ENCODE measurements around the gene LHFPL2. TPM values are rescaled to one million over a fixed set of nuclear protein-coding genes. Genes with fewer than 3 reads are reported as not detected.
A peak's percentile ranks its signal among the peaks of the same experiment; 100 is the strongest.

Gene LHFPL2
- total RNA-seq, 2 donors from 2014 or later = 13.7 to 40.4 TPM

DNA sequence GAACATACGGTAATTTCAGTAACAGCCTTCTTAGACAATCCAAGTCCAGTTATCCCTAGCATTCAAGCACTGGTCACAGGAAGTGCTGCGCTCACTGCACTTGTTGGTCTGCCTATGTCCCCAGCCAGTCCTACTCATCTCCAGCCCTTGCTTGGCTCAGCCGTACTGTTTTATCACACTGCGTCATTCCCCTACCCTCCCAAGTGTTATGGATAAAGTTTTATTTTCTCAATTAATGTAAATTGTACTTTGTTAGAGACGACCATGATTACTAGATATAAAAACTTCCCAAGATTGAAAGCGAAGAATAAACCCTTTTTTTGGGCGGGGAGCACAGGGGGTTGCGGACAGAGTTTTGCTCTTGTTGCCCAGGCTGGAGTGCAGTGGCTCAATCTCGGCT, 49.6 kb downstream of the LHFPL2 start:
- Histone ChIP-seq H3K9me3 (no peaks in the 10 kb centered on the region), H3K4me3 (no peak overlapping the region)
- 94% methylated on average over 9 of the region's 9 CpGs for WGBS

DNA sequence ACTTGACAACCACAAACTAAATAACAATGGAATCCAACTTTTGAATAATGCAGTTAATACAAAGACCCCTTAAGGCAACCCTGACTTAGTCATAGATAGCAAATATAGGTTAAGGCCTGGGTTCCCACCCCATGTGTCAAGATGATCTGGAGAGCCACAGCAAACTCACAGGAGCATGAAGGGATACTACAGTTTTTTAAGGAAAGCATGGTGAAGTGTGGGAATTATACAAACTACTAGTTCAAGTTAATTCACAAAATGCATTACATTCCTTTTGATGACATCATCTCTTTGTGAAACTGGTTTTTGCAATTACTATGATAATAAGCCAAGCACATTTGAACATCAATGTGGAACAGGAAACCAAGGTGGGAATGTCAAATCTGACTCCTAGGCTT, 50.6 kb downstream of the LHFPL2 start:
- intact Hi-C loops (cut with DNase I) = no loop called here

More for the DNA sequence above, 49.6 kb downstream of the LHFPL2 start:
- H3K27me3 ChIP-seq (replicated peaks; ENCODE audit: insufficient read depth) = no peaks in the 10 kb centered on the region
- no peak for DNase-seq (ENCODE audit: low spot score)
- H3K27ac ChIP-seq = no peak overlapping the region
- TF ChIP-seq POLR2AphosphoS5 (IDR thresholded peaks at IDR 0.05) (no peak), POLR2A (IDR thresholded peaks at IDR 0.05) (no peak)
- TF ChIP-seq, protein P1, sequence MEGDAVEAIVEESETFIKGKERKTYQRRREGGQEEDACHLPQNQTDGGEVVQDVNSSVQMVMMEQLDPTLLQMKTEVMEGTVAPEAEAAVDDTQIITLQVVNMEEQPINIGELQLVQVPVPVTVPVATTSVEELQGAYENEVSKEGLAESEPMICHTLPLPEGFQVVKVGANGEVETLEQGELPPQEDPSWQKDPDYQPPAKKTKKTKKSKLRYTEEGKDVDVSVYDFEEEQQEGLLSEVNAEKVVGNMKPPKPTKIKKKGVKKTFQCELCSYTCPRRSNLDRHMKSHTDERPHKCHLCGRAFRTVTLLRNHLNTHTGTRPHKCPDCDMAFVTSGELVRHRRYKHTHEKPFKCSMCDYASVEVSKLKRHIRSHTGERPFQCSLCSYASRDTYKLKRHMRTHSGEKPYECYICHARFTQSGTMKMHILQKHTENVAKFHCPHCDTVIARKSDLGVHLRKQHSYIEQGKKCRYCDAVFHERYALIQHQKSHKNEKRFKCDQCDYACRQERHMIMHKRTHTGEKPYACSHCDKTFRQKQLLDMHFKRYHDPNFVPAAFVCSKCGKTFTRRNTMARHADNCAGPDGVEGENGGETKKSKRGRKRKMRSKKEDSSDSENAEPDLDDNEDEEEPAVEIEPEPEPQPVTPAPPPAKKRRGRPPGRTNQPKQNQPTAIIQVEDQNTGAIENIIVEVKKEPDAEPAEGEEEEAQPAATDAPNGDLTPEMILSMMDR (IDR thresholded peaks at IDR 0.05) = no peak
- H3K36me3 ChIP-seq = no peaks in the 10 kb centered on the region
- intact Hi-C loops (cut with DNase I) = no loop called here
- H3K4me1 ChIP-seq (replicated peaks) = no peaks in the 10 kb centered on the region

DNA sequence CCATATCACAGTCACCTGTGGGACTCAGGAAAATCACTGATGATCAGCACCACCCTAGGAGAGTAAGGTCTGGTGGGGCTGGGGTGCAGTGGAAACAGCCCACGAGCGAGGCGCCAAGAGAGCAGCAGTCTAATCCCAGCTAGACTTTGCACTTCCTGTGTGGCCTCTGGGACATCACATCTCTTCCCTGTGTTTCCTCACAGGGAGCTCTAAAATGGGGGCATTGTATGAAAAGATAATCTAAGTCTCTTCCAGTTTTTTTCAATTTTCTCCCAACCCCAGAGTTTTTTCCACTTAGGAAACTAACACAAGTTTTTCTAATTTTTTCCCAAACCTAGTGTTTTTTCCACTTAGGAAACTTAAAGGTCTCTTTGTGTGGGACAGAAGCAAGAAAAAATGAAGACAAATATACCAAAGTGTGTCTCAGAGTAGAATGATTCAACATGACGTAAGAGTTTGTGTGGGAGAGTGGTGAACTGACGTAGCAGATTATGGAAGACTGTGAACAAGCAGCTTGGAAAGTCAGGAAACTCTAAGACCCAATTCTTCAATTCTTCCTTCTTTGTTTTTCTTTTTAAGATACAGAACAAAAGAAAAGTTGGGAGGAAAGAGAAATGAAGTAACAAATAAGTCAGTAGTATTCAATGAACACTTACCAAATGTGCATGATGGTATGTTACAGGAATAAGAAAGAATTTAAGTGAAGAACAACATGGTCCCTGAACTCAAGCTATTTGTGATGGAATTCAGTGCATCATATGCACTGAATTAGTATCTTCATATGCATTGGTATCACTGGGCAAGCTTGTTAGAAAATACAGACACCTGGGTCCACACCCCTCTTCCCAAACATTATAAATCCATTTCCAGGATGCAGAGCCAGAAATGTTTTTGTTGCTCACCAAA, 51.3 kb downstream of the LHFPL2 start:
- TF ChIP-seq, protein P1 (IDR thresholded peaks at IDR 0.05) = no peak
- no peak for TF ChIP-seq POLR2A (IDR thresholded peaks at IDR 0.05)
- no peaks in the 10 kb centered on the region for H3K4me1 ChIP-seq (replicated peaks)
- H3K27me3 ChIP-seq (replicated peaks; ENCODE audit: insufficient read depth) = no peaks in the 10 kb centered on the region
- DNase-seq (ENCODE audit: low spot score) = no peak
- H3K36me3 ChIP-seq = no peaks in the 10 kb centered on the region
- WGBS = 83% methylated on average over 5 of the region's 5 CpGs
- H3K9me3 ChIP-seq = no peaks in the 10 kb centered on the region
- no peak overlapping the region for H3K4me3 ChIP-seq
- intact Hi-C loops (cut with DNase I) = no loop called here
- H3K27ac ChIP-seq = no peak overlapping the region

More for the DNA sequence above, 50.6 kb downstream of the LHFPL2 start:
- Histone ChIP-seq H3K27ac (no peak overlapping the region), H3K4me3 (no peak overlapping the region), H3K27me3 (replicated peaks; ENCODE audit: insufficient read depth) (no peaks in the 10 kb centered on the region), H3K9me3 (no peaks in the 10 kb centered on the region), H3K36me3 (no peaks in the 10 kb centered on the region), H3K4me1 (replicated peaks) (no peaks in the 10 kb centered on the region)
- TF ChIP-seq POLR2AphosphoS5 (IDR thresholded peaks at IDR 0.05) (no peak), POLR2A (IDR thresholded peaks at IDR 0.05) (no peak)
- TF ChIP-seq, protein P1 (IDR thresholded peaks at IDR 0.05) = no peak
- DNase-seq (ENCODE audit: low spot score) = no peak

DNA sequence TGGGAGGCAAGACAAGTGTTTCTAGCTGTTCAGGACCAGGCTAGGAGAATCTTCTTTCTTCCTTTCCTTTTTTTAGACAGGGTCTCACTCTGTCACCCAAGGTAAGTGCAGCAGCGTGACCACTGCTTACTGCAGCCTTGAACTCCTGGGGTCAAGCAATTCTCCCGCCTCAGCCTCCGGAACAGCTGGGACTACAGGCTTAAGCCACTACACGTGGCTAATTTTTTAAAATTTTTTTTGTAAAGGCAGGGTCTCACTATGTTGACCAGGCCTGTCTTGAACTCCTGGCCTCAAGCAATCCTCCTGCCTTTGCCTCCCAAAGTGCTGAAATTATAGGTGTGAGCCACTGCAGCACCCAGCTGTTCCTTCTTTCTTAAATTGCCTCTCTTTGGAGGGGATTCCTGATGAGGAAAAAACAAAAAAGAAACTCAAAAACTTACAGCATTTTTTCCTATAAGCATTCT, 53.1 kb downstream of the LHFPL2 start:
- H3K9me3 ChIP-seq = no peaks in the 10 kb centered on the region
- TF ChIP-seq, protein P1 (IDR thresholded peaks at IDR 0.05) = no peak
- TF ChIP-seq POLR2A (IDR thresholded peaks at IDR 0.05) = no peak
- no peak for TF ChIP-seq POLR2AphosphoS5 (IDR thresholded peaks at IDR 0.05)
- intact Hi-C loops (cut with DNase I) = no loop called here
- H3K36me3 ChIP-seq = no peaks in the 10 kb centered on the region
- no peak overlapping the region for H3K4me3 ChIP-seq
- 65% methylated on average over 4 of the region's 4 CpGs for WGBS
- no peaks in the 10 kb centered on the region for H3K27me3 ChIP-seq (replicated peaks; ENCODE audit: insufficient read depth)
- H3K4me1 ChIP-seq (replicated peaks) = no peaks in the 10 kb centered on the region
- no peak for DNase-seq (ENCODE audit: low spot score)
- H3K27ac ChIP-seq = peak overlapping the region; percentile 21 to 52

All from prostate gland (tissue), 2 donors.